SK-N-SH treated with all-trans-retinoic acid at 6 μM for 48 hours (cell line): ENCODE results near the gene RAB21.

Experiments
- ESRRG ChIP-seq: fragments of 250-450 bp; sonication (Bioruptor Pico); IDR thresholded peaks from 2 replicates; pipeline ENCODE4 v1.6.1; 2021; ENCODE audit warnings: mild to moderate bottlenecking
- OSR1 ChIP-seq: fragments of 250-450 bp; sonication (Bioruptor Pico); IDR thresholded peaks from 2 replicates; pipeline ENCODE4 v1.8.0; 2022; ENCODE audit warnings: moderate library complexity, mild to moderate bottlenecking, inconsistent platforms
- RARB ChIP-seq: fragments of 250-450 bp; sonication (Bioruptor Pico); IDR thresholded peaks from 2 replicates; pipeline ENCODE4 v1.8.0; 2021; ENCODE audit warnings: mild to moderate bottlenecking, moderate library complexity
- ZFP3 ChIP-seq: fragments of 250-450 bp; sonication (Bioruptor Pico); IDR thresholded peaks from 2 replicates; pipeline ENCODE4 v1.5.0; 2020; ENCODE audit warnings: mild to moderate bottlenecking, moderate library complexity
- ZNF8 ChIP-seq: fragments of 450-650 bp; formaldehyde crosslinking; IDR thresholded peaks from 2 replicates; pipeline ENCODE4 v1.5.0; 2020; ENCODE audit warnings: mild to moderate bottlenecking, moderate library complexity
- TF ChIP-seq, protein P1 (sequence below): fragments of 250-450 bp; sonication (Bioruptor Pico); IDR thresholded peaks from 2 replicates; pipeline ENCODE4 v1.5.0; 2020; ENCODE audit warnings: mild to moderate bottlenecking, moderate library complexity
- TF ChIP-seq, protein P2 (sequence below): fragments of 250-450 bp; sonication (Bioruptor Pico); IDR thresholded peaks from 2 replicates; pipeline ENCODE4 v1.5.1; 2021; ENCODE audit warnings: mild to moderate bottlenecking, moderate library complexity

DNA sequence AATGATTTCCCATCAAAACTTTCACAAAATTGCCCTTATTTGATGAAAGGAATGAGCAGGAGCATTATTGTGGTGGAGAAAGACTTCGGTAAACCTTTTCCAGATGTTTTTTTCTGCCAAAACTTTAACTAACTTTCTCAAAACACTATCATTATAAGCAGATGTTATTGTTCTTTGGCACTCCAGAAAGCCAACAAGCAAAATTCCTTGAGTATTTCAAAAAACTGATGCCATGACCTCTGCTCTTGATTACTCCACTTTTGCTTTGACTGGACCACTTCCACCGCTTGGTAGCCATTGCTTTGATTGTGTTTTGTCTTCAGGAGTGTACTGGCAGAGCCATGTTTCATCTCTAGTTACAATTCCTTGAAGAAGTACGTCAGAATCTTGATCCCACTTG, 29.7 kb upstream of the RAB21 start:
- TF ChIP-seq ZFP3 (CRISPR knock-in tag) (no peak), ZNF8 (CRISPR knock-in tag) (no peak), ESRRG (CRISPR knock-in tag) (no peak), RARB (CRISPR knock-in tag) (no peak), OSR1 (CRISPR knock-in tag) (no peak)
- TF ChIP-seq, protein P1, sequence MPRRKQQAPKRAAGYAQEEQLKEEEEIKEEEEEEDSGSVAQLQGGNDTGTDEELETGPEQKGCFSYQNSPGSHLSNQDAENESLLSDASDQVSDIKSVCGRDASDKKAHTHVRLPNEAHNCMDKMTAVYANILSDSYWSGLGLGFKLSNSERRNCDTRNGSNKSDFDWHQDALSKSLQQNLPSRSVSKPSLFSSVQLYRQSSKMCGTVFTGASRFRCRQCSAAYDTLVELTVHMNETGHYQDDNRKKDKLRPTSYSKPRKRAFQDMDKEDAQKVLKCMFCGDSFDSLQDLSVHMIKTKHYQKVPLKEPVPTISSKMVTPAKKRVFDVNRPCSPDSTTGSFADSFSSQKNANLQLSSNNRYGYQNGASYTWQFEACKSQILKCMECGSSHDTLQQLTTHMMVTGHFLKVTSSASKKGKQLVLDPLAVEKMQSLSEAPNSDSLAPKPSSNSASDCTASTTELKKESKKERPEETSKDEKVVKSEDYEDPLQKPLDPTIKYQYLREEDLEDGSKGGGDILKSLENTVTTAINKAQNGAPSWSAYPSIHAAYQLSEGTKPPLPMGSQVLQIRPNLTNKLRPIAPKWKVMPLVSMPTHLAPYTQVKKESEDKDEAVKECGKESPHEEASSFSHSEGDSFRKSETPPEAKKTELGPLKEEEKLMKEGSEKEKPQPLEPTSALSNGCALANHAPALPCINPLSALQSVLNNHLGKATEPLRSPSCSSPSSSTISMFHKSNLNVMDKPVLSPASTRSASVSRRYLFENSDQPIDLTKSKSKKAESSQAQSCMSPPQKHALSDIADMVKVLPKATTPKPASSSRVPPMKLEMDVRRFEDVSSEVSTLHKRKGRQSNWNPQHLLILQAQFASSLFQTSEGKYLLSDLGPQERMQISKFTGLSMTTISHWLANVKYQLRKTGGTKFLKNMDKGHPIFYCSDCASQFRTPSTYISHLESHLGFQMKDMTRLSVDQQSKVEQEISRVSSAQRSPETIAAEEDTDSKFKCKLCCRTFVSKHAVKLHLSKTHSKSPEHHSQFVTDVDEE (CRISPR knock-in tag), result no peak
- TF ChIP-seq, protein P2, sequence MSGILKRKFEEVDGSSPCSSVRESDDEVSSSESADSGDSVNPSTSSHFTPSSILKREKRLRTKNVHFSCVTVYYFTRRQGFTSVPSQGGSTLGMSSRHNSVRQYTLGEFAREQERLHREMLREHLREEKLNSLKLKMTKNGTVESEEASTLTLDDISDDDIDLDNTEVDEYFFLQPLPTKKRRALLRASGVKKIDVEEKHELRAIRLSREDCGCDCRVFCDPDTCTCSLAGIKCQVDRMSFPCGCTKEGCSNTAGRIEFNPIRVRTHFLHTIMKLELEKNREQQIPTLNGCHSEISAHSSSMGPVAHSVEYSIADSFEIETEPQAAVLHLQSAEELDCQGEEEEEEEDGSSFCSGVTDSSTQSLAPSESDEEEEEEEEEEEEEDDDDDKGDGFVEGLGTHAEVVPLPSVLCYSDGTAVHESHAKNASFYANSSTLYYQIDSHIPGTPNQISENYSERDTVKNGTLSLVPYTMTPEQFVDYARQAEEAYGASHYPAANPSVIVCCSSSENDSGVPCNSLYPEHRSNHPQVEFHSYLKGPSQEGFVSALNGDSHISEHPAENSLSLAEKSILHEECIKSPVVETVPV (CRISPR knock-in tag), result no peak
